GM19351 (cell line): Measurements from ENCODE around the gene BCORL1.

Experiments
- ATAC-seq: cut with Tn5 transposase; IDR thresholded peaks from one replicate; pipeline ENCODE4 v1.9.1; 2021; ENCODE audit warnings: mild to moderate bottlenecking, moderate library complexity; ENCODE audit not compliant: unreplicated experiment

The BCORL1 gene, protein sequence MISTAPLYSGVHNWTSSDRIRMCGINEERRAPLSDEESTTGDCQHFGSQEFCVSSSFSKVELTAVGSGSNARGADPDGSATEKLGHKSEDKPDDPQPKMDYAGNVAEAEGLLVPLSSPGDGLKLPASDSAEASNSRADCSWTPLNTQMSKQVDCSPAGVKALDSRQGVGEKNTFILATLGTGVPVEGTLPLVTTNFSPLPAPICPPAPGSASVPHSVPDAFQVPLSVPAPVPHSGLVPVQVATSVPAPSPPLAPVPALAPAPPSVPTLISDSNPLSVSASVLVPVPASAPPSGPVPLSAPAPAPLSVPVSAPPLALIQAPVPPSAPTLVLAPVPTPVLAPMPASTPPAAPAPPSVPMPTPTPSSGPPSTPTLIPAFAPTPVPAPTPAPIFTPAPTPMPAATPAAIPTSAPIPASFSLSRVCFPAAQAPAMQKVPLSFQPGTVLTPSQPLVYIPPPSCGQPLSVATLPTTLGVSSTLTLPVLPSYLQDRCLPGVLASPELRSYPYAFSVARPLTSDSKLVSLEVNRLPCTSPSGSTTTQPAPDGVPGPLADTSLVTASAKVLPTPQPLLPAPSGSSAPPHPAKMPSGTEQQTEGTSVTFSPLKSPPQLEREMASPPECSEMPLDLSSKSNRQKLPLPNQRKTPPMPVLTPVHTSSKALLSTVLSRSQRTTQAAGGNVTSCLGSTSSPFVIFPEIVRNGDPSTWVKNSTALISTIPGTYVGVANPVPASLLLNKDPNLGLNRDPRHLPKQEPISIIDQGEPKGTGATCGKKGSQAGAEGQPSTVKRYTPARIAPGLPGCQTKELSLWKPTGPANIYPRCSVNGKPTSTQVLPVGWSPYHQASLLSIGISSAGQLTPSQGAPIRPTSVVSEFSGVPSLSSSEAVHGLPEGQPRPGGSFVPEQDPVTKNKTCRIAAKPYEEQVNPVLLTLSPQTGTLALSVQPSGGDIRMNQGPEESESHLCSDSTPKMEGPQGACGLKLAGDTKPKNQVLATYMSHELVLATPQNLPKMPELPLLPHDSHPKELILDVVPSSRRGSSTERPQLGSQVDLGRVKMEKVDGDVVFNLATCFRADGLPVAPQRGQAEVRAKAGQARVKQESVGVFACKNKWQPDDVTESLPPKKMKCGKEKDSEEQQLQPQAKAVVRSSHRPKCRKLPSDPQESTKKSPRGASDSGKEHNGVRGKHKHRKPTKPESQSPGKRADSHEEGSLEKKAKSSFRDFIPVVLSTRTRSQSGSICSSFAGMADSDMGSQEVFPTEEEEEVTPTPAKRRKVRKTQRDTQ (N-terminal part only)

DNA sequence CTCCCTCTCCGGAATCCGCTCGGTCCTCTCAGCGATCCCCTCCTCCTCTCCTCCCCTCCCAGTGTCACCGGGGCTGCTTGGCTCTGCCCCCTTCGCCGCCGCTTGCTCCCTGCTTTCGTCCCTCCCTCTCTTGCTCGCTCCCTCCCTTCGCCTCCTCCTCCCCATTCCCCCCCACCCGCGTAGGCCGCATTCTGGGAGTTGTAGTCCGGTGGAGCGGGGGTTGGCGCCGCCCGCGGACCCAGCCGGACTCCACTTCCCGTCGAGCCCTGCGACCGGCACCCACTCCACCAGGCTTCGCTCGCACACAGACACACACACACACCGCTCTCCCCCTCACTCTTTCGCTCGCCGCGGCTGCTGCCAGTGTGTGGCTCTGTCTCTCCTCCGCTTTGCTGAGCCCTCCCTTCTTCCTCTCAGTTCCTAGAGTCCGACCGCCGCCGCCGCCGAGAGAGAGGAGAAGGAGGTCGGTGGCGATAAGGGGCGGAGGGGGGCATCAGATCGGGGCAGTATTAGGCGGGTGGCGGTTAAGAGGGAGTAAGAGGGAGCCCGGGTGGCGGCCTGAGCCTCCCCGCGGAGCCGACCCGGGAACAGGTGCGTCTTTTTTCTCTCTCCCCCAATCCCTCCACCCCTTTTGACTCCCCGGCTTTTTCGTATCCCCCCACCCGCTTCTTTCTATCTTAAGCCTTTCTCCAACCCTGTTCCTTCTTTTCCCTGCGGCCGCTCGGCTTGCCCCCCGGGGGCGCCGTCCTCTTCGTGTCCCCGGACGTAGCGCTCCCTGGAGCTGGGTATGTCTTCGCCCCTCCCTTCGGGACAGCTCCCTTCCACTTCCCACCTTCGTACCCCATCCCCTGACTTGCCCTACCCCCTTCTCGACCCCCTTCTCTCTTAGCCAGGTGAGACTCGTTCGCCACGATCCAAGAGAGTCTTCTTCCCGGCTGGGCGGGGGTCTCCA is at the start of gene BCORL1:
Gene BCORL1, plus strand, starts transcription at position 336 of the 952 bp plus-strand sequence. CDS start 22,597 bp downstream, outside the sequence.
- ATAC-seq = peak; percentile 86

DNA sequence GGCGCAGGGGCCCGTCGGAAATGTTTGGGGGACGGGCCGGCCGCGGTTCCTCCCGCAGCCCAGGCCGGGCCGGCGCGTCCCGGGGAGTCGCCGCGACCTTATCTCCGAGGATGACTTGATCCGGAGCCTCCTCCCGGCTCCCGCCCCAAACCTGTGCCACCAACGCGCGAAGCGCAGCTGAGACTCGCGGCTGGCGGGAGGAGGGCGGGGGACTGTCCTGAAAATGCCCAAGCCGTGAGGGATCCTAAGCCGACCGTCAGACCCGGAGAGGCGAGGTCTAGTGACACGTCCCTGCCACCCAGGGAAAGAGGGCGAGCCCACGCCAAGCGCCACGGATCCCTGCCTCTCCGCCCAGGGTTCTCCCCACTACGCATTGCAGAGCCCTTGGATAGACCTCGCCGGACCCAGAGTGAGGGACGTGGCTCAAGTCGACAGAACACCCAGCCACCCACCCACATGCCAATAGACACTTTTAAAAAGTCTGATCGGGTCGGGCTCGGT is 49.6 kb upstream of the BCORL1 start:
- peak; percentile 11 for ATAC-seq

DNA sequence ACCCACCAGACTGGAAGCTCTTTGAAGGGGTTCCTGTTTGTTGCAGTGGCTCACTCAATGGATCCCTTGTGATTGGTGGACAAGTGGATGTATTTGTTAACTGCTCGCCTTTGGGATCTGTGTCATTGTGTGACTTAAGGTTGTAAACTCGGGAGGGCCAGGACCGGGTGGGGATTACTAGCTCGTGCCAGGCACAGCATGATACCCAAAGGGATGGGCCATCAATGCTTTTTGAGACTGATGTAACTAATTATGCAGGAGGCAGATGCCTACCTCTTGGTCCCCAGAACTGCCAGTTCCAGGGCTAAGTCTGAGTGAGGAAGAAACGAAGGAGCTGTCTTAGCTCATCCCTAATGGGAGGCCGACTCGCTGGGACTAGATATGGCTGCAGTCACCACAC is 48.7 kb upstream of the BCORL1 start:
- no peak for ATAC-seq

DNA sequence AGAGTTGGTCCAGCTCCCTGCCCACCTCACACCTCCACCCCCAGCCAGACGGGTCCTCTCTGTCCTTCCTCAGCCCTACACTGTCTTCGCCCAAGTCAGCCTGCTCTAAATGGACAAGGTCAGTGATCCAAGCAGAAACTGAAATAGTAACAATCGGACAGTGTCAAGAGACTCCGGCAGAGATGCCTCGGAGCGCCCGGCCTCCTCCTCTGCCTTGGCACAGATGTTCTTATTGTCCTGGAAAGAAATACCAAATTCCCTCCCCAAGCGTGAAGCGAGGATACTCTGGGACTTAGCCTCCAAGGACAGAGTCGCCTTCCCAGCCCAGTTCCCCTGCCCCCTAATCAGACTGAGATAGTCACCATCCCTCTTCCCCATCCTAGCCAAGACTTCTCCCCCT is 48.0 kb upstream of the BCORL1 start:
- ATAC-seq = no peak

DNA sequence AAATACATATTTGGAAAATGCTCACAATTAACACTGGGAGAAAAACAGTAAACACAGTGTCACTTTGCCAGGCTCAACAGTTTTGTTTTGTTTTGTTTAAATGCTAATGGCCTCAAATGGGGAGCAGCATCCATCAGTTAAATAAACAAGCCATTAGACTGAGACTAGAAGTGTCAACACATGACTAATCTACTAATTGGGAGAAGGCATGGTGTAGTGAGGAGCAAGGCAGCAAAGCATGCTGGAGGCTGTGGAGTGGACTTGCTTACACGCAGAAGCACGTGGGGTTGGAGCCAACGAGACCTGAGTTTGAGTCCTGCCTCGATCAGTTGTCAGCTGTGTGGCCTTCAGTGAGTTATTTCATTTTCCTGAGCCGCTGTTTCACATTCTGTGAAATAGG is 47.5 kb upstream of the BCORL1 start:
- no peak for ATAC-seq

DNA sequence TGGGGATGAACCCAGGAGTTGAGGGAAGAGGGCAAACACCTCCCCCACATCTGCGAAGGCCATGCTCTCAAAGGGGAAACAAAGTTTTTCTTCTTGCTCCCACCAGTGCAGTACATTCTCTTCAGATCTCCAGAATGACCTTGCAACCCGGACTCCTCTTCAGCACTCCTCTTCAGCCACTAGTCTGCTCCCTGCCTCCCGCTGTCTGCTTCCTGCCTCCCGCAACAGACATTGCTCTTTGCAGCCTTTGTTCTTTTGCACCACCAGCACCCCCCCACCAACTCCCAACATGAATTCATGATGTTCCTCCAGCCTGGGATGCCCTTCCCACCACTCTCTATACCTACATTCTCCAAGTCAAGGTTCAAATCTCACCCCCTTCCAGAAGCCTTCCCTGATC is 44.4 kb upstream of the BCORL1 start:
- no peak for ATAC-seq

DNA sequence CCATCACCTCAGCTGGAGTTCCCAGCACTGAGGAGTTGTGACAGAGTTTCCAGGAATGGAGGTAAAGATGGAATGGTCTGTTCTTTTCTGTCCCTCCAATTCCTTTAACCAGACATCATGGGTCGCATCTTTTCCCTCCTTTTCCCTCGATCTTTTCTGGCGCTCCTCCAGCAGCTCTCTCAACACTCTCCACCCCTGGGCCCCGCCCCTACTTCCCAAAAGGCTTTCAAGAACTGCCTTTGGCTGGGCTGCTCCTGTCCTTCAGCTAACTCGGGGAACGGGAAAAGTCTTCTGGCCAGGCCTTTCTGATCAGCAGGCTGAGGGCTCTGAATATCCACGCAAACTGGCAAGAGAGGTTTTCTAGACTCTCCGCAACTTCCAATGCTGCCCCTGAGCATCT is 42.4 kb upstream of the BCORL1 start:
- no peak for ATAC-seq

DNA sequence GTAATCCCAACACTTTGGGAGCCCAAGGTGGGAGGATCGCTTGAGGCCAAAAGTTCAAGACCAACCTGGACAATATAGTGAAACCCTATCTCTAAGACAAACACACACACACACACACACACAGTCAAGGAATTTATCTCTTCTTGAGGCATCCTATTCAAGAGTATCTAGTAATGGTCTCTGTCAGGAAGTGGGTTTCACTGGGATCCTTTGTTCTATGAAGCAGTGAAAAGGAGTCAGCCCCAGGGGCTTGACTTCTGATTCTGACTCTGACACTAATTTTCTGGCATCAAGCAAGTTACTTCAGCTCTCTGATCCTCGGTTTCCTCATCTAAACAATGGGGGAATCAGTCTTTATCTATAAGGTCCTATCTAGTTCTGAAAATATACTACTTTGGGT is 41.7 kb upstream of the BCORL1 start:
- no peak for ATAC-seq

DNA sequence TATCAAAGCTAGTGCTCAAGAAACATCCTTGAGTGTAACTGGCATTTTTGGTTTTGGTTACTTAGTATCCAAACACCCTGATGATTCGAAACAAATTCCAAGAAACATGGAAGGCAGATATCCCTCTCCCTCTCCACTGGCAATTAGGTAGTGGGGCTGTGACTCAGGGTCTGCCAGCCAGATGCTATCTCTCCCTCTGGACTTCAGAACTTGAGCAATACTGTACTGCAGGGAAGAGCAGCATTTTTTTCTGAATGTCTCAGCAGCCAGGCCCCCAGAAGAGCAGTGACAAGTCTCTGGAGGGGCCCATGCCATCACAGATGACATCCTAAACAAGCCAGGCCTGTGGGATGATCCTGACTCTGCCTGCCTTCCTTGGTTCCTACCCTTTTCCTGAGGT is 37.3 kb upstream of the BCORL1 start:
- no peak for ATAC-seq

DNA sequence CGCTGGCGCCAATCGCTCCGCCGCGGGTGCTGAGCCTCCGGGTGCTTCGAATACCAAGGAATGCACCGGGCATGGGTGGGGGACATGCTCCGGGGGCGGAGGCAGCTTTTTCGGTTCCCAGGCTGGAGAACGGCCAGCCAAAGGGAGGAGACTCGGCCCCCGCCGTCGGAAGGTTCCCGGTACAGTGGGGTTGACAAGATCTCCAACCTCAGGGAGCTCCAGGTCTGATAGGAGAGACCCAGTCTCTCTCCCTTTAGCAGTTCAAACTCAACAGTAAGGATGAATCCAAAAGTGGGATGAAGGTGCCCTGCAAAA is 29.1 kb upstream of the BCORL1 start:
- ATAC-seq = no peak

DNA sequence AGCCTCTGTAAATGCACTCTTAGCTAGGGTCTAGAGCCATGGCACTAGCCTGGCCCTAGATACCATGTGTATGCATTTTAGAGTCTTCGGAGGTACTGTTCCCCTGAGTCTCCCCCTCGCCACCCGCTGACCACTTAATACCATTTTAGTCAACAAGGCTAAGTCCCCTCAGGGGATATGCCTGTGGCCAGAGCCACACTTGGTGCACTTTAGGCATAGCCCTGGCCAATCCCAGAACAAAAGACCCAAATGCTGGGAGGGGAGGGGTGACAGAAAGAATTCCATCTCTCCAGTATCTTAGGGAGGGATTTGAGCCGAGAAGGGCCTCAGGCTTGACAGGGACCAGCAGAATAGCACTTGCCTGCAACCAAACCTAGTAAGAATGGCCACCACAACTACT is 28.6 kb upstream of the BCORL1 start:
- ATAC-seq = no peak

DNA sequence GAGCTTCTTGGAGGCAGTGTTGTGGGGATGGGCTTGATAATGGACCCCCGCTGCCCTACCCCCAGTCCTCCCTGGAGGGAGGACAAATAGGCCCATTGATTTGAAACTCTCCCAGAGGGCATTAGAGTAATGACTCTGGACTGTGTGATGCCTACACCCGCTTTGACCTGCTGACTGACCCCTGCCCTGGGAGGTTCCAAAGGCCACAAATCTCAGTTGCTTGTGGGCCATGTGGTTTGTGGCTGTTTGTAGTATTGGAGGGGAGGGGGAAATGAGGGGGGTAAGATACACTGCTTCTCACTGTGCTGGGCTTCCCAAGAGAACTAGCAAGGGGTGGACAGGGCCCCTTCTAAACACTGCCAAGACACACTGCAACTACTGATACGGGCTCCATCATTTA is 27.6 kb upstream of the BCORL1 start:
- ATAC-seq = no peak

DNA sequence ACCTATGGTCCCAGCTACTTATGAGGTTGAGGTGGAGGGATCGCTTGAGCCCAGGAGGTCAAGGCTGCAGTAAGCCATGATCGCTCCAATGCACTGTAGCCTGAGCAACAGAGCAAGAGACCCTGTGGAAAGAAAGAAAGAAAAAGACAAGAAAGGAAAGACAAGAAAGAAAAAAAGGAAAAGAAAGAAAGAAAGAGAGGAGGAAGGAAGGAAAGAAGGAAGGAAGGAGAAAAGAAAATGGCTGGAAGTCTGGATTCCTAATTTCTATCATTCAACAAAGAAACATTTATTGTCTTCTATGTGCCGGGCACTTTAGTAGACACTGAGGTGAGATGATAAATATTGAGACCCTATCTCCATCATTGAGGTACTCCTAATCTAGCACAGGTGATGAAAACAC is 26.8 kb upstream of the BCORL1 start:
- no peak for ATAC-seq

DNA sequence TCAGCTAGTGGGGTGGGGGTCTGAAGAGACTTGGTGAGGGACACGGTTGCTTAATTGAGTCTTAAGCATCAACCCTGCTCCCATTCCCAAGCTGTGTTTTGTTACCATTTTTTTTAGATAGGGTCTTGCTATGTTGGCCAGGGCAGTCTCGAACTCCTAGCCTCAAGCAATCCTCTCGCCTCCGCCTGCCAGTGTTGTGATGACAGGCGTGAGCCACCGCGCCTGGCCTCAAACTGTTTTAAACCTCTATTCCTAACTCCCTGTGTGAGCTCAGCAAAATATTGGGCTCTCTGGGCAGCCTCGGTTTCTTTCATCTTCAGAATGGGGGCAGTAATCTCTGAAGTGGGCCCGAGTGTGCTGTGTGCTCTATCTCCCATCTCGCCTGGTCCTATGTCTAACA is 26.3 kb upstream of the BCORL1 start:
- no peak for ATAC-seq

DNA sequence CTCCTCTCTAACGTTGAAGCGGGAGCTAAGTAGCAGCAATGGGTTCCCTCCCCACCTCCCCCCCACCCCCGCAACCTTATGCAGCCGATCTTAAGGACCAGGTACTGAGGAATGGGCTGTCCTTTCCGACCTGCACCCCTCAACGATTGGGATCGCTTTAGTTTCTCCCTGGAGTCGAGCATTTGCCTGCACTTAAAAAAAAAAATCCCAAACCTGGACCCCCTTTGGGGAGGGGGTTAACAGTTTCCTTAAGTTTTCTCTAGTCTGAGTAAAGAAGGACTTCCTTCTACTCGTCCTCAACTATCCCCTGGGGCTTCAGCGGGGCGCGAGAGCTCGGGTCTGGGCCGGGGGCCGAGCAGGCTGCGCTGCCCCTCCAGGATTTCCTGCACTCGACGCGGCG is 25.7 kb upstream of the BCORL1 start:
- ATAC-seq = no peak

DNA sequence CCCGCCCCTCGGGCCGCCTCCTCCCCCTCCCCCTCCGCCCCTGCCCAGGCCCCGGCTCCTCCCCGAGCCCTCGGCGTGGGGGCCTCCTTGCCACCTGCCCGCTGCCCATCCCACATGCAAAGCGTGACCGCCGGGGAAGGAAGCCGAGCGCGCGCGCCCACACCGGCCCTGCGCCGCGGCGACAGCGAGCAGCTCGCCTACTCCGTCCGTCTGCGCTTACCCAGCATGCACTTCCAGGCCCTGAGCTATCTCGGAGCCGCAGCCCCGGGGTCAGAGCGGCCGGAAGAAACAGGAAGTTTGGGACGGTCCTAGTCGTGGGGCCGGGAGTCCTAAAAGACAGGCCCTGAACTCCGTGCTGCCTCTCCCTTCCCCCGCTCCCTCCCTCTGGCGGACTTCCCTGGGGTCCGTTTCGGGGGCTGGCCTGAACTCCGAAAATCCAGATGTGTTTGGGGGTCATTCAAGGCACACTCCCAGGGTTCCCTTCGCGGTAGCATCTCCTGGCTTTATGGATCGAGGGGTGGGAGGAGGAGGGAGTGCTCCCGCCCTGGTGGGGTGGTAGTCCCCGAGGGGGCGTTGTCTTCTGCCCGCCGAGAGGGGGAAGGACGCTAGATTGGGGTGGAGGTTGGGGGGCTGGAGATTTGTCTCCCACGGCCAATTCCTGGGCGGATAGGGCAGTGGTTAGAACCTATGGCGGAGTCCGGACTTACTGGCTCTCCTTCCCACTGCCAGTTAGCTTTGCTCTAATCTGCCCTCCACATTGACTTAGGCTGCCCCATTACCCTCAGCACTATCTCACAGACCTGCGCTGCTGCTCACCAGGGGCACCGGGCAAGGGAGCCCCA is 25.0 kb upstream of the BCORL1 start:
- peak; percentile 65 for ATAC-seq

DNA sequence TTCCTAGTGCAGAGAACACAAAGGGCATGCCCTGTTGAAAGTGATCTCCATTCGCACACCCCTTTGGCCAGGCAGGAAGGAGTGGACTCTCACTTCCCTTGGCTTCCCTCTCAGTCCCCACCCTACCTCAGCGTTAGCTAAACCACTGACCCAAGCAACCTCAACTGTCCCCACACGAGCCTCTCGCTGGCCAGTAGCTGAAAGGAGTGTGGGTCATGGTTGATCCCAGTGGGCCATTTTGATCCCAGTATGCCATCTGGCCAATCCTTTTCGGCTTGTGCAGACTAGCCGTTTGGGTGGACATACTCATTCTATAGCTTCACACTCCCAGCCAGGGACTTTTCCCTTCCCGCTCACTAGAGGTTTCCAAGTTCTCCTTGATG is 24.4 kb upstream of the BCORL1 start:
- no peak for ATAC-seq

DNA sequence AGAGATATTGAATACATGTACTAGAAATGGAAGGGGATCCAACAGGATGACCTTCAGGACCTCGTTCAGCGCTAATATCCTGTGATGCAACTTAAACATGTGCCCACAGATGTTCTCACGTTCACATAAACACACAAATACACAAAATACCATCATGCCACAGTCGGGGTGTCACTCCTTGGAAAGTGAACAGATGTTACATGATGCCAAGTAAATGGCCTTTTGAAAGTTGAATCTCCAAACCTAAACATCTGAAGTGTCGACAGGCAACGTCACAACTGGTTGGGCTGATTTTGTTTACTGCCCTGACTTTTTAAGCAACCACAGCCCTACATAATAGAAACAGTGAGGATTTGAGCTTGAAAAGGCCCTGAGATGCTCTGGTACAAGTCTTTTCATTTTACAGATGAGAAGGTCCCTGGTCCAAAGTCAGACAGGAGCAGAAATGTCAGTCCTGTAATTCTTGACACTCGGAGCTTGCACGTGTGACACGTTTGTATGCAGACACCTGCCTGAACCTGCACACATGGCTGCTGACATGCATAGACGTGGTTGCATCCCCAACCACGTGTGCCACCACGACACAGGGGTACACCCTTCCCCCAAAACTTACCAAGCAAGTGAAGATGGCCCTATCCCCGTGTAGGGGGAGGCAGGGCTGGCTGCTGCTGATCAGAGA is 23.5 kb upstream of the BCORL1 start:
- ATAC-seq = no peak

DNA sequence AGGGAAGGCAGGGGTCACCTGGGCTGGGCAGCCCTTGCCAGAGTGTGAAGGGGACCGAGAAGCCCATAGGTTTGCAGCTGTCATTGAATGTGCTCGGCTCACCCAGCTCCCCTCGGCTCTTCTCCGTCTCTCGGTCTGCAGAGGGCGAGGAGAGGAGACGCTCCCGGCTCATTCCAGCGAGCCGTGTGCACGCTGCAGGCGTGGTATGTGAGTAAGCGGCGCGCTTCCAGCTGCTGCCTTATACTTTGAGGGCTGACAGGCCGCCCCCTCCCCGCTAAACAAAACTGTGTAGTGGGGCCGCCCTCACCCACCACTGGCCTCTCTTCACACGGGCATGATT is 23.0 kb upstream of the BCORL1 start:
- ATAC-seq = no peak
